Thymus (tissue), 2 donors: ENCODE results near the gene CREB3. TPM values are rescaled to one million over a fixed set of nuclear protein-coding genes. Genes with fewer than 3 reads are reported as not detected.

Source experiments
- polyA plus RNA-seq: library from polyadenylated mRNA; stranded (reverse); fragments of 200-250 nt; gene quantifications from one replicate; pipeline ENCODE4 v1.2.3, GENCODE V29; 2013
- total RNA-seq: library from RNA; stranded (reverse); fragments of 120-200 nt; gene quantifications from one replicate; pipeline ENCODE4 v1.2.4, GENCODE V29; 2013
- donor health status: healthy.

CREB3 gene
- total and polyA plus RNA-seq, 2 donors, result 23.2 to 25.6 TPM

Other genes with a start within 250 kb of the CREB3 start
- gene RUSC2, start 242.6 kb upstream of the CREB3 start, total RNA-seq, result 1.0 TPM
- 3.3 TPM for gene RUSC2, start 242.6 kb upstream of the CREB3 start, polyA plus RNA-seq
- gene TESK1, start 127.4 kb upstream of the CREB3 start, total RNA-seq, result 9.3 TPM
- gene TESK1, start 127.4 kb upstream of the CREB3 start, polyA plus RNA-seq, result 32.8 TPM
- 6.8 TPM for gene CD72, start 114.3 kb upstream of the CREB3 start, total RNA-seq
- gene CD72, start 114.3 kb upstream of the CREB3 start, polyA plus RNA-seq, result 23.6 TPM
- 174 TPM for gene SIT1, start 81.7 kb upstream of the CREB3 start, total RNA-seq
- 42.2 TPM for gene SIT1, start 81.7 kb upstream of the CREB3 start, polyA plus RNA-seq
- gene RMRP, start 74.6 kb upstream of the CREB3 start, total RNA-seq, result 22,838 TPM
- gene RMRP, start 74.6 kb upstream of the CREB3 start, polyA plus RNA-seq, result 13.0 TPM
- 25.6 TPM for gene CCDC107, start 74.4 kb upstream of the CREB3 start, total RNA-seq
- 43.2 TPM for gene CCDC107, start 74.4 kb upstream of the CREB3 start, polyA plus RNA-seq
- 3.9 TPM for gene ARHGEF39, start 67.5 kb upstream of the CREB3 start, total RNA-seq
- 1.5 TPM for gene ARHGEF39, start 67.5 kb upstream of the CREB3 start, polyA plus RNA-seq
- 1.0 TPM for gene CA9, start 58.7 kb upstream of the CREB3 start, total RNA-seq
- gene CA9, start 58.7 kb upstream of the CREB3 start, polyA plus RNA-seq, result 0.50 TPM
- gene TPM2, start 42.7 kb upstream of the CREB3 start, total RNA-seq, result 28.6 TPM
- gene TPM2, start 42.7 kb upstream of the CREB3 start, polyA plus RNA-seq, result 475 TPM
- gene TLN1, start 471 bp upstream of the CREB3 start, total RNA-seq, result 83.0 TPM
- gene TLN1, start 471 bp upstream of the CREB3 start, polyA plus RNA-seq, result 74.5 TPM
- 21.7 TPM for gene GBA2, start 16.6 kb downstream of the CREB3 start, total RNA-seq
- gene GBA2, start 16.6 kb downstream of the CREB3 start, polyA plus RNA-seq, result 36.9 TPM
- gene RGP1, start 16.6 kb downstream of the CREB3 start, total RNA-seq, result 7.4 TPM
- 6.5 TPM for gene RGP1, start 16.6 kb downstream of the CREB3 start, polyA plus RNA-seq
- gene MSMP, start 21.6 kb downstream of the CREB3 start, total RNA-seq, result not detected
- 0.25 TPM for gene MSMP, start 21.6 kb downstream of the CREB3 start, polyA plus RNA-seq
- gene NPR2, start 58.9 kb downstream of the CREB3 start, total RNA-seq, result 4.3 TPM
- gene NPR2, start 58.9 kb downstream of the CREB3 start, polyA plus RNA-seq, result 9.3 TPM
- 3.1 TPM for gene SPAG8, start 79.6 kb downstream of the CREB3 start, total RNA-seq
- gene SPAG8, start 79.6 kb downstream of the CREB3 start, polyA plus RNA-seq, result 3.4 TPM
- 68.4 TPM for gene HINT2, start 82.4 kb downstream of the CREB3 start, total RNA-seq
- gene HINT2, start 82.4 kb downstream of the CREB3 start, polyA plus RNA-seq, result 68.3 TPM
- under 0.01 TPM for gene FAM221B, start 96.1 kb downstream of the CREB3 start, total RNA-seq
- gene FAM221B, start 96.1 kb downstream of the CREB3 start, polyA plus RNA-seq, result 0.05 TPM
- gene TMEM8B, start 96.6 kb downstream of the CREB3 start, total RNA-seq, result 1.5 TPM
- gene TMEM8B, start 96.6 kb downstream of the CREB3 start, polyA plus RNA-seq, result 11.9 TPM
- not detected for gene OR13J1, start 137.7 kb downstream of the CREB3 start, total RNA-seq
- not detected for gene OR13J1, start 137.7 kb downstream of the CREB3 start, polyA plus RNA-seq
- 0.14 TPM for gene HRCT1, start 173.5 kb downstream of the CREB3 start, total RNA-seq
- gene HRCT1, start 173.5 kb downstream of the CREB3 start, polyA plus RNA-seq, result 6.1 TPM
- gene SPAAR, start 176.8 kb downstream of the CREB3 start, total RNA-seq, result 0.09 TPM
- 1.2 TPM for gene SPAAR, start 176.8 kb downstream of the CREB3 start, polyA plus RNA-seq
- gene OR2S2, start 225.5 kb downstream of the CREB3 start, total RNA-seq, result not detected
- gene OR2S2, start 225.5 kb downstream of the CREB3 start, polyA plus RNA-seq, result 0.02 TPM